Ovary (tissue), 3 donors: ENCODE measurements around the gene ARF1.

ENCODE experiments used
- POLR2A ChIP-seq: fragments of 450-650 bp; IDR thresholded peaks from one replicate; pipeline ENCODE4 v1.6.1; 2017; ENCODE audit warnings: antibody characterized with exemption, mild to moderate bottlenecking, moderate library complexity
- TF ChIP-seq, protein P1 (sequence below), 3 donors: fragments of 450-650 bp in 2 of 3; fragments of 200-600 bp in 1 of 3; IDR thresholded peaks; one replicate each; pipeline versions ENCODE4 v1.5.1 to v1.8.0; 2016 to 2022; ENCODE audit warnings: antibody characterized with exemption in 3 of 3, mild to moderate bottlenecking in 1 of 3
- donor health status: DM: no; HTN: no; CAD: no.

DNA sequence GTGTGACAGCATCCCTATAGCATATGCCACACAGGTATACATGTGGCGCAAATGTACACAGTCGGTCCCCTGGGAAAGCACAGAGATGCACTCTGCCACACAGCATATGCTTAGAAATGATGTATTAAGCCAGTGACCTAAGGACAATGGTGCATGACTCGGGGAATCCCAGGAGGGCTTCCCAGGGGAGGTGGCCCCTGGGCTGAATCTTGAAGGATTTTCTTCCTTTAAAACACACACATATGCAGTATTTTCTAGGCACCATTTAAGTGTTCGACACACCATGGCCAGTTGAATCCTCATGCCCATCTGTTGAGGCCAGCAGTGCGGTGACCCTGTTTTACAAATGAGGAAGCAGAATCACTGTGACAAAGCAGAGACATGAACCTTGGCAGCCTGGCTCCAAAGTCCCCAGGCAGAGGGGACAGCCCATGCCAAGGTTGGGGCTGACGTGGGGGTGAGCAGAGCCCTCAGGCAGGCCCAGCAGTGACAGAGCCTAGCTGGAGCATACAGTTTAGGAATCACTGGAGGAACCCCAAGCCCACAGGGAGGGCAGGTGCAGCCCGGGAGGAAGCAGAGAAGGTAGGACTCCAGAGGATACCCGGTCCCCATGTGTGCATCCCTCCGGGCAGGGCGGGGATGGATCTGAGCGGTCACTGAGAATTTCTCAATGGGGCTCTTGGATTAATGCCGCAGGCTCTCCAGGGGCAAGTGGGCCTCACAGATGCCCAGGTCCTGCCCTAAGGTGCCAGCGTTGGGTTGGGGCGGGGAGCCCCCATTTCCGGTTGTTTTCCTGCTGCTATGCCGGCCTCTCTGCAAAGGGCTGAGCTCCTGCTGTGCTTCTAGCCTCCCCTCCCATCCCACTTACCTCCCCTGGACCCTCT, 47.3 kb upstream of the ARF1 start:
- TF ChIP-seq, protein P1, sequence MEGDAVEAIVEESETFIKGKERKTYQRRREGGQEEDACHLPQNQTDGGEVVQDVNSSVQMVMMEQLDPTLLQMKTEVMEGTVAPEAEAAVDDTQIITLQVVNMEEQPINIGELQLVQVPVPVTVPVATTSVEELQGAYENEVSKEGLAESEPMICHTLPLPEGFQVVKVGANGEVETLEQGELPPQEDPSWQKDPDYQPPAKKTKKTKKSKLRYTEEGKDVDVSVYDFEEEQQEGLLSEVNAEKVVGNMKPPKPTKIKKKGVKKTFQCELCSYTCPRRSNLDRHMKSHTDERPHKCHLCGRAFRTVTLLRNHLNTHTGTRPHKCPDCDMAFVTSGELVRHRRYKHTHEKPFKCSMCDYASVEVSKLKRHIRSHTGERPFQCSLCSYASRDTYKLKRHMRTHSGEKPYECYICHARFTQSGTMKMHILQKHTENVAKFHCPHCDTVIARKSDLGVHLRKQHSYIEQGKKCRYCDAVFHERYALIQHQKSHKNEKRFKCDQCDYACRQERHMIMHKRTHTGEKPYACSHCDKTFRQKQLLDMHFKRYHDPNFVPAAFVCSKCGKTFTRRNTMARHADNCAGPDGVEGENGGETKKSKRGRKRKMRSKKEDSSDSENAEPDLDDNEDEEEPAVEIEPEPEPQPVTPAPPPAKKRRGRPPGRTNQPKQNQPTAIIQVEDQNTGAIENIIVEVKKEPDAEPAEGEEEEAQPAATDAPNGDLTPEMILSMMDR (IDR thresholded peaks at IDR 0.05), result no peak
- TF ChIP-seq POLR2A, result no peak
